Skin of body (tissue), 2 donors: ENCODE measurements around the gene ZRANB1. TPM values are rescaled to one million over a fixed set of nuclear protein-coding genes. Genes with fewer than 3 reads are reported as not detected.
"Not testable (repeated sequence)": the region's sequence is repeated elsewhere in the genome, so short reads cannot be mapped to it uniquely, and the experiment has no call there.

Source experiments
- DNase-seq: peaks from one replicate; lab custom pipeline; 2025; lab: John Stamatoyannopoulos, UW
- total RNA-seq: library from RNA; depleted of rRNA; stranded (reverse); fragments of >200 nt; gene quantifications from one replicate; pipeline ENCODE4 v1.2.3, GENCODE V29; 2014

The ZRANB1 gene
- total RNA-seq, 1 donor from 2014 or later, result 33.5 TPM

DNA sequence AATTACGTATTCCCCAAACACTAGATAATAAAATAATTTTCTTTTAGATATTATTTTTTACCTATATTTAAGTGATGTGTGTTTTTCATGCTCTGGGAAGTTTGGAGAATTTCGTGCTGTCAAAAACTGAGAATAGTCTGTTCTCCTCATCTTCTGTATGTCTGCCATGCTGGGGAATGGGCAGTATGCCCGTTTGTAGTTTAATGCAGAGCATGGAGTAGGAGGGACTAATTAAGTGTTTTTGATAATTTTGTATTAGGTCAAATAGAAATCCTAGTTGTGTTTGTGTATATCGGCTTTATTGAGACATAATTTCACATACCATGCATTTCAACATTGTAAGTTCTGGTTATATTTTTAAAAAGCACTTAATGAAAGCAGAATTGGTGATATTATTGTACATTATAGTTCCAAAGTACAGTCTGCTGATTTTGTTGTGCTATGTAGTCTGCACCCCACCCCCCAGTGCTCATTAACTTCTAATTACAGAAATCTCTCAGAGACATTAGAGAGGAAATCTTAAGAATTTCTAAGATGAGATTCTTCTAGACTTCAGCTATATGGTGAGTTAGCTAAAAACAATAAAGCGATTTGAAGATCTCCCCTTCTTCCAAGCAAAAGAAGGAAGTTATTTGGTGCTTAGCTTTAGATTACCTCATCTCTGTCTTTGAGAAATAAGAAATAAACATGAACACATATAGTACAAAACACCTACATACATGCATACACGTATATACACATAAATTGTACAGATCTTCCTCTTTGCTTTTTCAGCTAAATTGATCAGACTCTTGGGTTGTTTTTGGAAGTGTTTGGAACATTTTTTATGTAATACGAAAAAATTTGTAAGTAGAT, 22.2 kb downstream of the ZRANB1 start:
- no peak for DNase-seq

DNA sequence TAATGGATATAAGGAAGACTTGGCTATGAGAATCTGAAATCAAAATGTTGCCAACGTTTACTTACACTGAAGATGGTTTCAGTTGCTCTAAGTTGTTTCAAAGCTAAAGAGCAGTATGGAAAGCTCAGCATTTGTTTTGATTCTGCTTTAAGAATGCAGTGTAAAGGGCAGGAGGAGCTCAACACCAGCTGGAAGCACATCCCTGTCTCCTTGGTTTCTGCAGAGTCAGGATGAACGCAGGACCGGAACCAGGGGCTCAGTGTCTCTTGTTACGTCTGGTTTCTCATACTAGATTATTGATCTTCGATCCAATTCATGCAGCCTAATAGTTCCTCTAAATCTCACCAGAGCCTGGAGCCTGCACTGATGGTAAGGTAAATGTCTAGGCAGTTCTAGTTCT, 24.1 kb downstream of the ZRANB1 start:
- no peak for DNase-seq

DNA sequence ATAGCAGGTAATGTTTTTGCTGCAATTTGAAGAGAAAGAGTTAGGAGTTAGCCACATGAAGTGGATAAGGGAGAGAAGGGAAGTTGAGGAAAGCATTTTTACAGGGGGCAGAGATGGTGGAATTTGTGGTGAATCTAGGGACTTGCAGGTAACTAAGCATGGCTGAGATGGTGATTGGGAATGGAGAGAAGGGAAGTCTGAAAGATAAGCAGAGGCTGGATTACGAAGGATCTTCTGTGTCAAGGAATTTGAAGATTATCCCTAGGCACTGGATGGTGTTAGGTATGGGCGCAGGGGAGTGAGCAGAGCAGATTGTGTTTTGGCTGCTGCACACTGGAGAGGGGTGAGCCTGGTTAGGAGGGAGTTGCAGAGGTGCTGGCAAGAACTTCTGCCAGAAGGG, 25.3 kb downstream of the ZRANB1 start:
- DNase-seq, result no peak

DNA sequence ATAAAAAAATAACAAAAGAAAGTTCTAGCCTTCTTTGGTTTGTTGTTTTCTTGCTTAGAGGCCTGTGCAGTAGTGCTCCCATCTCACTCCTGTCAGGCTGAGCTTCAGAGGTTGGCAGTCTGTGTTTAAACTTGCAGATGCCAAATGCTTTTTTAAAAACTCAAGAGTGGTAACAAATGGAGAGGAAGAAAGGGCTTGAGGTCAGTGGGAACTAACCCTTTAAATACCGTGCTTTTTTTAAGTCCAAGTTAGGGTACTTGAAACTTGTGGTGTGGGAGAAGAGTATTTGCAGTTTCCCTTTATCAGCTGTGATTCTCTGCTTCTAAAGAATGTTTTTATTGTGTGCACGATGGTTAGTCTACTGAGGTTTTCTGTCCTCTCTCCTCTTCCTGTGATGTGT, 29.4 kb downstream of the ZRANB1 start:
- DNase-seq, result no peak

DNA sequence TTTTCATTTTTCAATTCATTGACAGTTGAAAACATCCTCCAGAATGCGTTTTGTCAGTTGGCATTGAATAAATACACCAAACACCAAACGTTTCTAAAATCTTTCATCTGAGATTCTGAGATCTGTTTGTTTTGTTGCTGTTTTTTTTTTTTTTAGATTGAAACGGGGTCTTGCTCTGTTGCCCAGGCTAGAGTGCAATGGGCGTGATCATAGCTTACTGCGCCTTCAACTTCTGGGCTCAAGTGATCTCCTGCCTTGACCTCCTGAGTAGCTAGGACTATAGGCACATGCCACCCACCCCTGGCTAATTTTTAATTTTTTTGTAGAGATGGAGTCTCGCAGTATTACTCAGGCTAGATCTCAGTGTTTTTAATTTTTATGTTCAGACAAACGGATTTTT, 30.7 kb downstream of the ZRANB1 start:
- no peak for DNase-seq

DNA sequence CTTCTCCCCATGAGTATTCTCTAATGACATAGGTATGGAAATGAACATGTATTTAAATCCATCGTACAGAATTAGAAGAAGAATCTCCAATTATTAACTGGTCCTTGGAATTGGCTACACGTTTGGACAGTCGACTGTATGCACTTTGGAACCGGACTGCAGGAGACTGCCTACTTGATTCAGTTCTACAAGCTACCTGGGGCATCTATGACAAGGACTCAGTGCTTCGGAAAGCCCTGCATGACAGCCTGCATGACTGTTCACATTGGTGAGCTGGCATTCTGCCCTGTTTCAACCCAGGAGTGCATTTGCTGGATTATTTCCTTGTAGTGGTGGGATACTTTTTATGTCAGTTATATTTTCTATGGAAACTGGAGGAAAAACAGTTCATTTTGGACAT, 32.2 kb downstream of the ZRANB1 start:
- no peak for DNase-seq

DNA sequence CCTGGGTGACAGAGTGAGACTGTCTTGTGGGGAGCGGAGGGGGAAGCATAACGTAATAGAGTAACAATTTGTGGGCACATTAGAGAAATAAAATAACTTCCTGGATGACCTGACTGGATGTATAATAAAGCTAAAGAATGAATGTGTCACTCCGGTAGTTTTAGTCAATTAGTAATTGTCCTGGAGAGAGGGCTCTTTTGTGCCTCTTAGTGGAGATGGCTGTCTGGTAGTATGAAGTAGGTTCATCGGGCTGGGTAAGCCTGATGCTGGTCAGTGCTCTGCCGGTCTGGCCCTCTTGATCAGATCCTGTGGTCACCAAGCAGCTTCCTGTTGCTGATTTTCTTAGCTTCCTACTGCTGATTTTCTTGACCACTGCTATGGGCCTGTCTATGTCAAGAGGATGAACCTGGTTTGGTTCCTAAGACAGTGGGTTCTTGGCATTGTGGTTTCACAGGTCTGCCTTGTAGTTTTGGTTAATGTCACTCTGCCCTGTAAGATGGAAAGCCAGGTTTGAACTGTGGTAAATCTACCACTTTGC, 34.1 kb downstream of the ZRANB1 start:
- no peak for DNase-seq

DNA sequence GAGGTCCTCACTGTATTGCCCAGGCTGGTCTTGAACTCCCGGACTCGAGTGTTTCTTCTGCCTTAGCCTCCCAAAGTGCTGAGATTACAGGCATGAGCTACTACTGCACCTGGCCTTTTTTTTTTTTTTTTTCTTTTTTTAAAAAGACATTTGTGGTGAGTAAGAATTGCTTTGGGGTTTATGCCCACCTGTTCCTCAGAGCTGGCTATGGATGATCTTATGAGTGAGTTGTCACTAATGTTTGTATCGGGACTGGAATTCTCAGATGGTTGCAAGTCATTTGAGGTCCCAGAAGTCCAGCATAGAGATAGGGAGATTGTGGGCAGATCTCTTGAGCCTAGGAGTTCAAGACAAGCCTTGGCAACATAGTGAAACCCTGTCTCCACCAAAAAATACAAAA, 35.2 kb downstream of the ZRANB1 start:
- no peak for DNase-seq

DNA sequence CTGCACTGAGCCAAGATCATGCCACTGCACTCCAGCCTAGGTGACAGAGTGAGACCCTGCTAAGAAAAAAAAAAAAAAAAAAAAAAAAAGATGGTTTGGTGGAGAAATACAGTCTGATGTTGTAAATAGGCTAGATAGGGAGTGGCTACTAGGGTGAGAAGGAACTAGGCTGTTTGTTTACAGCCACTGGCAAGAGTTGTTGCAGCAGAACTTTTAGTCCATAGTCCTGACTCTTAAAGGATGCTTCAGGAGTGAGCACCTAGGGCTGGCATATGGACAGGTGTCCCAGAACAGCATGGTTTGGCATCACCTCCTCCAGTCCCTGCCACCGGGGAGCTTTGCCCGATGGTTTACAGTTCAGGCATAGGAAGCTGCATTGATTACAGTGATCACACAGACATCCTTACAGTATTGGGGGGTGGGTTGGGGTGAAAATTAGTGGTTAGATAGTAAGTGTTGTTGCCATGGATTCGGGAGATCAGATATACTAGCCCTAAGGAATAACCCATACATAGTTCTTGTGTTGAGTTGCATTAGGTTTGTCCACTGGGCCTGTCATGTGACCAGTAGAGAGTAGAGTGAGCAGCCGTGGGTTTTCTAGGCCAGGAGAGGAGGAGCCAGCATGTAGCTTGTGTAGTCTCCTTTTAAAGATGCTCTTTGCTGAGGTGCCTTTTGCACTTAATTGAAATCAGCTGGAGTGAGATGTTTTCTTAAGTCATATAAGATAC, 35.9 kb downstream of the ZRANB1 start:
- no peak for DNase-seq

DNA sequence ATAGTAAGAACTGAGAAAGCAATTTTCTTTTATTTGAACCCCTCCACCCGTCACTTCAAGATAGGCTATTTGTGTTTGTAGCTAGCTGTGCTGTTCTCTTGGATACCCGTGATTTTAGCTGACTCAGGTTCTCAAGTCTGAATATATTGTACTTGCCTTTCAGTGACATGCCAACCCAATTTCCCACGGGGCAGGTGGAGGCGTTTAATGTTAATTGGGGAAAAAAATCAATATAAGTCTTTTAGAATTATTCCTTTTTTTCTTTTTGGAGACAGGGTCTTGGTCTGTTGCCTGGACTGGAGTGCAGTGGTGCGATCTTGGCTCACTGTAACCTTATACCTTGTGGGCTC, 36.4 kb downstream of the ZRANB1 start:
- DNase-seq, result no peak

DNA sequence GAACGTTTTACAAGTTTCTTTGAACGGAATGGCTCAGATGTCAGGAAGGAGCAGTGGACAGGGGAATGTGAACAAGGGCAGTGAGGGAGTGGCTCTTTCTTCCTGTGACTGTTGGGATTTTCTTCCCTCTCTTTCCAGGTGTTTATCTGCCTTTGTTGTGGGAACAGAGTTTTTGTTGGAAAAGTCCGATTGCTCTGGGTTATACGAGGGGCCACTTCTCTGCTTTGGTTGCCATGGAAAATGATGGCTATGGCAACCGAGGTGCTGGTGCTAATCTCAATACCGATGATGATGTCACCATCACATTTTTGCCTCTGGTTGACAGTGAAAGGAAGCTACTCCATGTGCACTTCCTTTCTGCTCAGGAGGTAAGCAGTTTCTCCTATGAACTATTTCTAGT, 41.4 kb downstream of the ZRANB1 start:
- DNase-seq, result no peak

DNA sequence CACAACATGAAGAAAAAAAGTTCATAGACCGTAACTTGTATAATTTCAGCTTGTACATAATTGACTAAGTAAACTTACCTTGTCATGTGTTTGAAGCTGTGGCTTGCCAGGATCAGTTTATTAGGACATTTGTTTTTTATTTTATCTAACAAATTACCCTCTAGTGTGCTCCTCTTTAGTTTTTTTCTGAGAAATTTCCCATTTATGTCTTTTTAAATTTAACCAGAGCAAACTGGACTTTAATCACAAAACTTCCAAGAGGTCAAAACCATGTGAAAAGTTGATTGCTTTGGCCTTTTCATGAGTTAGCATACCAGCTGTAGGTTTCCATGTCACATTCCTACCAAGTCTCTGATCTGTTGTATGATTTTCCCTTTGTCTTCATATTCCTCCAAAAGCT, 42.5 kb downstream of the ZRANB1 start:
- DNase-seq, result no peak

DNA sequence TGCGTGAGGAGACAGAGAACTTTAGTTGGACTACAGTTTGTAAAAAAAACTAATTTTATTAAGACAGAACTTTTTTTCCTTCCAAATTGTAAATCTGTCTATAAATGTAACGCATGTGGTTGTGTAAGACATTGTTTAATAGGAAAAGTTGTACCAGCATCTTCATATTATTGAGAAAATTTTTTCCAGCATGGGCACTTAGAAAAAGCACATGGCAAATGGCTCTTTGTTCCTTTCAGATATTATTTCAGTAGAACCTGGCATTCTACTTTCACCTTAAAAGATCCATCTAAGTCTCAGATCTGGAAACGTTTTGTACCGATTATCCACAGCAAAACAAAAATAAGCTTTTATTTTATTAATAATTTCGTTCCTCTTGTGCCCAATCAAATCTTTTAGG, 43.2 kb downstream of the ZRANB1 start:
- DNase-seq, result no peak

DNA sequence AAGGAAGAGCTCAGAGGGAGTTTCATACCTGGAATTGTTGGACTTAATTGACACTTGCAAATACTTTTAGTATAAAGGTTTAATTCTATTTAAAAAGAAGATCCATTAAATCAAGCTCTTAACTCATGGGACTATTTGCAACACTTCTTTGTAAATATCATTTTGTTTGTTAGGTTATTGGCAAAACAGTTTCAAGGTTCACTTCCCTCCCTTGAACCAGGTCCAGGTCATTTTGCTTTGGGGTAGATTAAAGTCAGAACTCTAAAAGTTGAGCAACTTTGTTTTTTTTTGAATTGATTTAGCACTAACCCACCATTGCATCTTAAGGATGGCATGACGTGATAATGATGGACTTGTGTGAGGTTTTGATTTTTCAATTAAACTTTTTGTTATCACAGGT, 45.9 kb downstream of the ZRANB1 start:
- DNase-seq, result no peak

DNA sequence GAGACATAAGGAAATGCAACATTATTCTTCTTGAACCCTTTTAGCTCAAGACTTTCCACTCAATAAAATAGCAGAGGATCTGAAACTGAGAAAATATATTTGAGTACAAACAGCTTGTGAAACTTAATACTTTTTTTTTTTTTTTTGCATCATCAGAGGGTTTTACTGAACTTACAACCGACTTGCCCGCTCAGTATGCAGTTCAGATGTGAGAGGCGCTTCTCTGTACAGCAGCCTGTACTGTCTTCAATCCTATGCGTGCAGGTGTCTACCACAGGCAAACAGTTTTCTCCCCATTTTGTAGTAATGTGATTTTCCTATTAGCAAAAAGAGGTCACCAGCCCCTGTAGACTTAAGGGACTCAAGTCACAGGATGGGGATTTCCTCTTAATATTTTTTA, 46.8 kb downstream of the ZRANB1 start:
- DNase-seq, result not testable (repeated sequence)

DNA sequence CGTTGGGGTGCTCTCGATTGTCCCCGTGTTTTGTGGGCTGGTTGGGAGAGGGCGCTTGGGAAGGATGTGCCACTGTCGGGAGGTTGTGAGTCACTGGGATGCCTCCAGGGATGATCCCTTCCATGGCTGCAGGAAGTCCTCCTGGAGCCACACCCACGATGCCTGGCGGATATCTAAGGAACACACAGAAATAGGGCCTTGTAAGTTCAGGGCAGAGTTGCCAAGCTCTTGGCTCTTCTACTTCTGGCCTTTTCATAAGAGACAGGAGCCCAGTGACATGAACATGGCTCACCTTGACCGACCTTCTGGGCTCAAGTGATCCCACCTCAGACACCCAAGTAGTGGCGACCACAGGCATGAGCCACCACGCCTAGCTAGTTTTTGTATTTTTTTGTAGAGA, 47.6 kb downstream of the ZRANB1 start:
- no peak for DNase-seq

DNA sequence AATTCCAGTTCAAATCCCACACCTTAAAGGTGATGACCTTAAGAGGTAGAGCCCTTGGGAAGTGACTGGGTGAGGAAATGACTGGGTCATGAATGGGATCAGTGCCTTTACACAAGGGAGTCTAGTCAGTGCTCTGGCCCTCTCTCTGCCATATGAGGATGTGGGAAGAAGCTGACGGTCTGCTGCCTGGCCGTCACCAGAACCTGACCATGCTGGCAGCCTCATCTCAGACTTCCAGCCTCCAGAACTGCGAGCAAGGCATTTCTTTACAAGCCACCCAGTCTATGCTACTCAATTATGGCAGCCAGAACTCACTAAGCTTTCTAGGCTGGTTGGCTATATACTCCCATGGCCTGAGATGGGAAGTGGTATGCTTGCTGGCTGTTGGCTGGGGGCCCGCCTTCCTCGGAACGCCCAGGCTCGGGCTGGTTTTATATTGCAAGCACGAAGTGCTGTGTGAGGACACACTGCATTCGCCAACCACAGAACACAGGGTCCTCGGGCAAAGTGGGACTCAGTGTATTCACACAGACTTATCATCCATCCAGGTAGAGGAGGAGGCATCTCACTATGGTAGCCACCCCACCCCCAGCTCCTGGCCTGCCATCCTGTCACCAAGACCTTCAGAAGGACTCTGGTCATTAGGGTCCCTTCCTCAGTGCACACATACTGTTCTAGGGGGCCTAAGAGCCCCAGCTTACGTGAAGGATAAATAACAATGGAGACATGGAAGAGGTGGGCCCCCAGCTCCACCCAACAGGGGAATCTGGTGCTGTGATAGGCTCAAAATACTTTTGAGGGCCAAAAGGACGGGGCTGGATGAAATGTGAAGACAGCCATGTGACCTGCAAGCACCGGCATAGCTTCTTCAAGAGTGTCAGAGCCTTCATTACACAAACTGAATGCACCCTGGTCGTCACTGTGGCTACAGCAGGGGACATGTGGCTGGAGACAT, 49.0 kb downstream of the ZRANB1 start:
- DNase-seq, result no peak

DNA sequence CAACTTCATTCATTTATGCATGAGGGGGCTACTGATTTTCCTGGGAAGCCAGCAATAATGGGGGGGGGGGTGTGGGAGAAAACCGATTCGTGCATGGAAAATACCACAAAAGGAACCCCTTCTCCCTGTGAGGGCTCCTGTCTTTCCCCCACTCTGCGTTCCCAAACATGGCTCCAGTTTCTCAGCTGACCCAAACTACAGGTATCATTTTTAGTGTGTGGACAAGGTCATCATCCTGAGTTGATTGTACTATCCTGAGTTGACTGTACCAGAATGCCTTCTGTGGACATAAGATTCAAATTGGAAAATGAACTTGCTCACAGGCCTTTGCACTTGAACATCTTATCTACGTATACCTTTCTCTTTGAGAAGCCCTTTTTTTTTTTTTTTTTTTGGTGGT, 49.9 kb downstream of the ZRANB1 start:
- DNase-seq, result no peak

DNA sequence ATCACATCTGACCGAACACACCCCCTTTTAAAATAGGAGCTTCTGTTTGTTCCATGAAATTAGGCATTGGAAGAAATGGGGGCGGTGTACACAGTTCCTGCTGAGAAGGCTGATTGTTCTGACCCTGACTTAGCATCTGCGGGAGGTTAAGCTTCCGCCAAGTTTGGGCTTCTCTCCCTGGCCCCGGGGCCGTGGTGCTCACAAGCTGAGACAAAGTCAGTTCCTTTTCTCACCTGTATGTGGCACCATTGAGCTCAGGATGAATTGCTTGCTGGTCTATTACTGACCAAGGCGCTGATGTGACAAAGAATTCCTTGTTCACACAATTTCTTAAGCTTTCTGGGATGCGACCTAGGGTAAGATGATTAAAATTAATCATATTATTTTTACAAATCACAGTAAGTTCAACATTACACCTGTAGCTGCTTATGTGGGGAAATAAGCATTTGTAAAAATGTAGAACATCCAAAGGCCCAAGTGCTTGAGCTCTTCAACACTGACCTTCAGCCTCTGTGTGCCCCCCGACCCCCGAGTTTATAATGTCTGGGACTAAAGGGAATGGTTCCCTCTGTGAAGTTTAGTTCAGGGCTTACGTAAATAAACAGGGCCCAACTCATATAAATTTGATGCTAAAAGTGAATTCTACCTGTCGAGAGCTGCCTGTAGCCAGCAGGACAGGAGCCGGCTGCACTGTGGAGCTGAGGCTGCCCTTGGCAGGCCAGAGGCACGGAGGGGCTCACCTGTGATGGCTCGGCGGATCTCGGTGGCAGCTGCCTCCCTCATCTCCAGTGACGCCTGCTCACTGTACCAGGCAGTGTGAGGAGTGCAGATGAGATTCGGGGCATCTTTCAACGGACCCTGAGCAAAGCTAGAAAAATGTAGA, 50.8 kb downstream of the ZRANB1 start:
- DNase-seq, result no peak

DNA sequence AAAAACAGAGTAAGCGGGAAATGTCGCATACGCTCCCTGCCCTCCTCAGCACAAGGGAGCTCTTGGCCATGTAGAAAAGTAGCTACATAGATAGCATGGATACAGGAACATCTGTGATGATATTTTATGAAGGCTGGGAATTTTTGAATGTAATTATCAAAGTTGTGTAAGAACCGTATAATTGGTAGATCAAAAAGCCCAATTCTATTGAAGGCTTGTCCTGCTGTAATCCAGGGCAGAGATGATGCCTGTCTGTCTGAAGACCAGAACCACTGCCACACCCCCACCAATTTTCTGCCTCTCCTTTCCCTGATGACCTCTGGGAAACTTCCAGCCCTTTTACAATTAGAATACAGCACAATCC, 51.4 kb downstream of the ZRANB1 start:
- no peak for DNase-seq
